SK-N-SH treated with all-trans-retinoic acid at 6 μM for 48 hours (cell line): Measurements from ENCODE around the gene MSI1.

ENCODE experiments used
- ATAC-seq: fragments of 200-7000 bp; cut with Tn5 transposase; 3 replicates; pipeline ENCODE4 v1.9.1; 2020; ENCODE audit warnings: mild to moderate bottlenecking, moderate library complexity
- ARNTL ChIP-seq: fragments of 450-650 bp; formaldehyde crosslinking; IDR thresholded peaks from 2 replicates; pipeline ENCODE4 v1.5.0; 2020; ENCODE audit warnings: low read depth, mild to moderate bottlenecking, moderate library complexity, borderline replicate concordance
- CSDC2 ChIP-seq: fragments of 250-450 bp; sonication (Bioruptor Pico); IDR thresholded peaks from 2 replicates; pipeline ENCODE4 v1.5.0; 2020; ENCODE audit warnings: mild to moderate bottlenecking, moderate library complexity
- CSRNP3 ChIP-seq: fragments of 250-450 bp; sonication (Bioruptor Pico); IDR thresholded peaks from 2 replicates; pipeline ENCODE4 v1.5.1; 2021; ENCODE audit warnings: mild to moderate bottlenecking, moderate library complexity
- ESRRG ChIP-seq: fragments of 250-450 bp; sonication (Bioruptor Pico); IDR thresholded peaks from 2 replicates; pipeline ENCODE4 v1.6.1; 2021; ENCODE audit warnings: mild to moderate bottlenecking
- GLIS3 ChIP-seq: fragments of 250-450 bp; sonication (Bioruptor Pico); IDR thresholded peaks from 2 replicates; pipeline ENCODE4 v1.5.0; 2020; ENCODE audit warnings: mild to moderate bottlenecking, moderate library complexity
- ISL1 ChIP-seq: fragments of 250-450 bp; sonication (Bioruptor Pico); IDR thresholded peaks from 2 replicates; pipeline ENCODE4 v2.1.2; 2022; ENCODE audit warnings: mild to moderate bottlenecking, moderate library complexity
- OSR1 ChIP-seq: fragments of 250-450 bp; sonication (Bioruptor Pico); IDR thresholded peaks from 2 replicates; pipeline ENCODE4 v1.8.0; 2022; ENCODE audit warnings: moderate library complexity, mild to moderate bottlenecking, inconsistent platforms
- PATZ1 ChIP-seq: fragments of 250-450 bp; sonication (Bioruptor Pico); IDR thresholded peaks from 2 replicates; pipeline ENCODE4 v1.8.0; 2020; ENCODE audit warnings: mild to moderate bottlenecking, moderate library complexity, borderline replicate concordance
- PPARA ChIP-seq: fragments of 250-450 bp; sonication (Bioruptor Pico); IDR thresholded peaks from 2 replicates; pipeline ENCODE4 v1.5.0; 2020; ENCODE audit warnings: mild to moderate bottlenecking, borderline replicate concordance
- RARB ChIP-seq: fragments of 250-450 bp; sonication (Bioruptor Pico); IDR thresholded peaks from 2 replicates; pipeline ENCODE4 v1.8.0; 2021; ENCODE audit warnings: mild to moderate bottlenecking, moderate library complexity
- TCF4 ChIP-seq: fragments of 250-450 bp; sonication (Bioruptor Pico); IDR thresholded peaks from 2 replicates; pipeline ENCODE4 v1.8.0; 2021; ENCODE audit warnings: mild to moderate bottlenecking, moderate library complexity, borderline replicate concordance
- TOX ChIP-seq: fragments of 250-450 bp; sonication (Bioruptor Pico); IDR thresholded peaks from 2 replicates; pipeline ENCODE4 v1.8.0; 2021; ENCODE audit warnings: mild to moderate bottlenecking, moderate library complexity, borderline replicate concordance
- ZC3H10 ChIP-seq: fragments of 250-450 bp; sonication (Bioruptor Pico); IDR thresholded peaks from 2 replicates; pipeline ENCODE4 v1.5.1; 2021; ENCODE audit warnings: mild to moderate bottlenecking, moderate library complexity
- ZFP3 ChIP-seq: fragments of 250-450 bp; sonication (Bioruptor Pico); IDR thresholded peaks from 2 replicates; pipeline ENCODE4 v1.5.0; 2020; ENCODE audit warnings: mild to moderate bottlenecking, moderate library complexity
- ZFP30 ChIP-seq: fragments of 450-650 bp; formaldehyde crosslinking; IDR thresholded peaks from 2 replicates; pipeline ENCODE4 v1.5.0; 2022; ENCODE audit warnings: mild to moderate bottlenecking, moderate library complexity
- ZNF565 ChIP-seq: fragments of 450-650 bp; formaldehyde crosslinking; conservative IDR thresholded peaks from 2 replicates; pipeline ENCODE4 v1.5.0; 2020; ENCODE audit warnings: low read depth, mild to moderate bottlenecking, moderate library complexity
- ZNF70 ChIP-seq: fragments of 450-650 bp; formaldehyde crosslinking; IDR thresholded peaks from 2 replicates; pipeline ENCODE4 v1.5.0; 2020; ENCODE audit warnings: mild to moderate bottlenecking, moderate library complexity
- ZNF8 ChIP-seq: fragments of 450-650 bp; formaldehyde crosslinking; IDR thresholded peaks from 2 replicates; pipeline ENCODE4 v1.5.0; 2020; ENCODE audit warnings: mild to moderate bottlenecking, moderate library complexity
- TF ChIP-seq, protein P1 (sequence below): fragments of 250-450 bp; sonication (Bioruptor Pico); IDR thresholded peaks from 2 replicates; pipeline ENCODE4 v1.5.0; 2020; ENCODE audit warnings: mild to moderate bottlenecking, moderate library complexity
- TF ChIP-seq, protein P2 (sequence below): fragments of 250-450 bp; sonication (Bioruptor Pico); IDR thresholded peaks from 2 replicates; pipeline ENCODE4 v1.8.0; 2021; ENCODE audit warnings: low read depth, mild to moderate bottlenecking, moderate library complexity, borderline replicate concordance

The MSI1 gene

GRCh38 chr12:120363274-120363855 is 5.6 kb downstream of the MSI1 start (continued):
- TF ChIP-seq PATZ1 (no peak), TOX (CRISPR knock-in tag) (no peak), ZFP30 (CRISPR knock-in tag) (no peak), GLIS3 (no peak)
- TF ChIP-seq, protein P1, sequence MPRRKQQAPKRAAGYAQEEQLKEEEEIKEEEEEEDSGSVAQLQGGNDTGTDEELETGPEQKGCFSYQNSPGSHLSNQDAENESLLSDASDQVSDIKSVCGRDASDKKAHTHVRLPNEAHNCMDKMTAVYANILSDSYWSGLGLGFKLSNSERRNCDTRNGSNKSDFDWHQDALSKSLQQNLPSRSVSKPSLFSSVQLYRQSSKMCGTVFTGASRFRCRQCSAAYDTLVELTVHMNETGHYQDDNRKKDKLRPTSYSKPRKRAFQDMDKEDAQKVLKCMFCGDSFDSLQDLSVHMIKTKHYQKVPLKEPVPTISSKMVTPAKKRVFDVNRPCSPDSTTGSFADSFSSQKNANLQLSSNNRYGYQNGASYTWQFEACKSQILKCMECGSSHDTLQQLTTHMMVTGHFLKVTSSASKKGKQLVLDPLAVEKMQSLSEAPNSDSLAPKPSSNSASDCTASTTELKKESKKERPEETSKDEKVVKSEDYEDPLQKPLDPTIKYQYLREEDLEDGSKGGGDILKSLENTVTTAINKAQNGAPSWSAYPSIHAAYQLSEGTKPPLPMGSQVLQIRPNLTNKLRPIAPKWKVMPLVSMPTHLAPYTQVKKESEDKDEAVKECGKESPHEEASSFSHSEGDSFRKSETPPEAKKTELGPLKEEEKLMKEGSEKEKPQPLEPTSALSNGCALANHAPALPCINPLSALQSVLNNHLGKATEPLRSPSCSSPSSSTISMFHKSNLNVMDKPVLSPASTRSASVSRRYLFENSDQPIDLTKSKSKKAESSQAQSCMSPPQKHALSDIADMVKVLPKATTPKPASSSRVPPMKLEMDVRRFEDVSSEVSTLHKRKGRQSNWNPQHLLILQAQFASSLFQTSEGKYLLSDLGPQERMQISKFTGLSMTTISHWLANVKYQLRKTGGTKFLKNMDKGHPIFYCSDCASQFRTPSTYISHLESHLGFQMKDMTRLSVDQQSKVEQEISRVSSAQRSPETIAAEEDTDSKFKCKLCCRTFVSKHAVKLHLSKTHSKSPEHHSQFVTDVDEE (CRISPR knock-in tag) = no peak

DNA sequence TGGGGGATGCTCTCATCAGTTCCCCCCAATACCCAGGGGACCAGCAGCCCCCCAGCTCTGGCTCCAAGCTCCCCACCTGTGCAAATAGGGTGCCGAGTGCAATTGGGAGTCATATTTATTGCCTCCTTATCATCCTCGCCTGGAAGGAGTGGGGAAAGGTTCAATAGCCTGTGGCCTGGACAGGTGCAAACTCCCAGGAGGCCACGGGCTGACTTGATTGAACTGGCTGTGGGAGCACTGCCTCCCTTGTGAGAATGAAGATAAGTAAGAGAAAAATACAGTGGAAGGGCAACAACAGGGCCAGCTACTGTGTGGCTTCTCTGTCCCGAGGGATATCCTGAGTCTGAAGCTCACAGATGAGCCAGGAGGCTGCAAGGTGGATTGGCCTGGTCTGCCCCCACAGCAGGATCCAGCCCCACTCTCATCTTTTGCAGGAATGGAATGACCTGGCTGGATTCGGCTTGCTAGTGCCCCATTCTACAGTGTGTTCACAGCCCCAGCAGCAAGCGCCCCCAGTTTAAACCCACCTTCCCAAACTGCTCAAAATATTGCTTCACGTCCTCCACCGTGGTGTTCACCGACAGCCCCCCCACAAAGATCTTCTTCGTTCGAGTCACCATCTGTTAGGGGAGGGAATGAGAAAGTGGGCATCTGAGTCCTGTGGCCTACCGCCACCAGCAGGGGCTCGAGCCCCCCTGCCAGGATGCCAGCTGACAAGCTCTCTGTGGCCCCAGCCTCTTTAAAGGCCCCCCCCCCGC is 6.3 kb downstream of the MSI1 start:
- TF ChIP-seq ESRRG (CRISPR knock-in tag) = no peak
- no peak for TF ChIP-seq ARNTL (CRISPR knock-in tag)
- TF ChIP-seq ZNF70 (CRISPR knock-in tag) = no peak
- TF ChIP-seq ISL1 (CRISPR knock-in tag) = no peak
- TF ChIP-seq GLIS3 = no peak
- no peak for TF ChIP-seq ZNF565 (CRISPR knock-in tag)
- TF ChIP-seq RARB (CRISPR knock-in tag) = no peak
- no peak for TF ChIP-seq TCF4
- no peak for TF ChIP-seq CSRNP3 (CRISPR knock-in tag)
- no peak for TF ChIP-seq OSR1 (CRISPR knock-in tag)
- TF ChIP-seq ZC3H10 = no peak
- no peak for TF ChIP-seq PPARA (CRISPR knock-in tag)
- no peak for TF ChIP-seq ZFP30 (CRISPR knock-in tag)
- TF ChIP-seq ZFP3 (CRISPR knock-in tag) = no peak
- no peak for TF ChIP-seq TOX (CRISPR knock-in tag)
- no peak for ATAC-seq

- no peak for TF ChIP-seq OSR1 (CRISPR knock-in tag)
- TF ChIP-seq ZNF8 = 0 out of 2 replicates have a peak, but pooled peaks have one; percentile 23
- peak; percentile 16; the same call in 1 of the 2 replicates for TF ChIP-seq GLIS3
- peak; percentile 69; the same call in 1 of the 2 replicates for TF ChIP-seq PATZ1
- TF ChIP-seq ZFP30 (CRISPR knock-in tag) = 0 out of 2 replicates have a peak, but pooled peaks have one; percentile 14
- TF ChIP-seq CSDC2 (CRISPR knock-in tag) = 0 out of 2 replicates have a peak, but pooled peaks have one; percentile 73
- peak; percentile 70 for ATAC-seq
Measured at GRCh38 chr12:120361506-120362208, 7.3 kb downstream of the MSI1 start.

GRCh38 chr12:120359128-120359527 is 9.8 kb downstream of the MSI1 start:
- TF ChIP-seq PATZ1 = no peak
- TF ChIP-seq OSR1 (CRISPR knock-in tag) = no peak
- no peak for TF ChIP-seq RARB (CRISPR knock-in tag)
- TF ChIP-seq, protein P2, sequence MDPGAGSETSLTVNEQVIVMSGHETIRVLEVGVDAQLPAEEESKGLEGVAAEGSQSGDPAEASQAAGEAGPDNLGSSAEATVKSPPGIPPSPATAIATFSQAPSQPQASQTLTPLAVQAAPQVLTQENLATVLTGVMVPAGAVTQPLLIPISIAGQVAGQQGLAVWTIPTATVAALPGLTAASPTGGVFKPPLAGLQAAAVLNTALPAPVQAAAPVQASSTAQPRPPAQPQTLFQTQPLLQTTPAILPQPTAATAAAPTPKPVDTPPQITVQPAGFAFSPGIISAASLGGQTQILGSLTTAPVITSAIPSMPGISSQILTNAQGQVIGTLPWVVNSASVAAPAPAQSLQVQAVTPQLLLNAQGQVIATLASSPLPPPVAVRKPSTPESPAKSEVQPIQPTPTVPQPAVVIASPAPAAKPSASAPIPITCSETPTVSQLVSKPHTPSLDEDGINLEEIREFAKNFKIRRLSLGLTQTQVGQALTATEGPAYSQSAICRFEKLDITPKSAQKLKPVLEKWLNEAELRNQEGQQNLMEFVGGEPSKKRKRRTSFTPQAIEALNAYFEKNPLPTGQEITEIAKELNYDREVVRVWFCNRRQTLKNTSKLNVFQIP (CRISPR knock-in tag) = no peak
- TF ChIP-seq ARNTL (CRISPR knock-in tag) = no peak
- TF ChIP-seq CSDC2 (CRISPR knock-in tag) = no peak
- no peak for TF ChIP-seq ZFP3 (CRISPR knock-in tag)
- TF ChIP-seq ZC3H10 = no peak
- no peak for TF ChIP-seq TCF4
- TF ChIP-seq, all 23 proteins: peak for 0
- no peak for ATAC-seq
